ENCODE results near the gene SORBS2.
A peak's percentile ranks its signal among the peaks of the same experiment; 100 is the strongest.

SORBS2 gene

GRCh38 chr4:185587427-185588161 lies 224.4 kb downstream of the SORBS2 start:
- peaks cover 35% of the 10 kb centered on the region for H3K4me1 ChIP-seq (ENCODE audit: control insufficient read depth, insufficient read depth, low read length)
- peaks cover 16% of the 10 kb centered on the region for H3K27me3 ChIP-seq (ENCODE audit: control insufficient read depth, insufficient read depth, low read length)
- H3K4me3 ChIP-seq (ENCODE audit: low read depth, low read length): peak overlapping the region; percentile 33
- no peaks in the 10 kb centered on the region for H3K9me3 ChIP-seq (ENCODE audit: control insufficient read depth, insufficient read depth, low read length)
- no peaks in the 10 kb centered on the region for H3K36me3 ChIP-seq (ENCODE audit: control insufficient read depth, insufficient read depth, low read length)
- H3K27ac ChIP-seq (ENCODE audit: low read depth, low read length): no peak overlapping the region
- no peak overlapping the region for H3K9ac ChIP-seq (ENCODE audit: low read depth, low read length)

- Histone ChIP-seq H3K9ac (ENCODE audit: low read depth, low read length) (no peak overlapping the region), H3K4me3 (ENCODE audit: low read depth, low read length) (peak overlapping the region; percentile 33)
These were observed 225.0 kb downstream of the SORBS2 start for GRCh38 chr4:185587030-185587426.

GRCh38 chr4:185585211-185585610 lies 226.8 kb downstream of the SORBS2 start:
- no peak overlapping the region for H3K9ac ChIP-seq (ENCODE audit: low read depth, low read length)

More at GRCh38 chr4:185587030-185587426, 225.0 kb downstream of the SORBS2 start:
- peaks cover 16% of the 10 kb centered on the region for H3K27me3 ChIP-seq (ENCODE audit: control insufficient read depth, insufficient read depth, low read length)
- no peak overlapping the region for H3K27ac ChIP-seq (ENCODE audit: low read depth, low read length)
- peaks cover 35% of the 10 kb centered on the region for H3K4me1 ChIP-seq (ENCODE audit: control insufficient read depth, insufficient read depth, low read length)
- no peaks in the 10 kb centered on the region for H3K36me3 ChIP-seq (ENCODE audit: control insufficient read depth, insufficient read depth, low read length)
- H3K9me3 ChIP-seq (ENCODE audit: control insufficient read depth, insufficient read depth, low read length): no peaks in the 10 kb centered on the region

GRCh38 chr4:185583813-185584212 lies 228.2 kb downstream of the SORBS2 start:
- Histone ChIP-seq H3K27ac (ENCODE audit: low read depth, low read length) (no peak overlapping the region), H3K27me3 (ENCODE audit: control insufficient read depth, insufficient read depth, low read length) (peaks cover 13% of the 10 kb centered on the region), H3K4me1 (ENCODE audit: control insufficient read depth, insufficient read depth, low read length) (peaks cover 28% of the 10 kb centered on the region), H3K9ac (ENCODE audit: low read depth, low read length) (no peak overlapping the region), H3K4me3 (ENCODE audit: low read depth, low read length) (no peak overlapping the region), H3K36me3 (ENCODE audit: control insufficient read depth, insufficient read depth, low read length) (no peaks in the 10 kb centered on the region), H3K9me3 (ENCODE audit: control insufficient read depth, insufficient read depth, low read length) (no peaks in the 10 kb centered on the region)

More at GRCh38 chr4:185585211-185585610, 226.8 kb downstream of the SORBS2 start:
- H3K4me1 ChIP-seq (ENCODE audit: control insufficient read depth, insufficient read depth, low read length): peaks cover 35% of the 10 kb centered on the region
- H3K9me3 ChIP-seq (ENCODE audit: control insufficient read depth, insufficient read depth, low read length): no peaks in the 10 kb centered on the region
- no peak overlapping the region for H3K4me3 ChIP-seq (ENCODE audit: low read depth, low read length)
- no peak overlapping the region for H3K27ac ChIP-seq (ENCODE audit: low read depth, low read length)
- H3K36me3 ChIP-seq (ENCODE audit: control insufficient read depth, insufficient read depth, low read length): no peaks in the 10 kb centered on the region
- H3K27me3 ChIP-seq (ENCODE audit: control insufficient read depth, insufficient read depth, low read length): peaks cover 16% of the 10 kb centered on the region

- Histone ChIP-seq H3K4me1 (ENCODE audit: control insufficient read depth, insufficient read depth, low read length) (peaks cover 26% of the 10 kb centered on the region), H3K9me3 (ENCODE audit: control insufficient read depth, insufficient read depth, low read length) (no peaks in the 10 kb centered on the region), H3K36me3 (ENCODE audit: control insufficient read depth, insufficient read depth, low read length) (no peaks in the 10 kb centered on the region), H3K4me3 (ENCODE audit: low read depth, low read length) (no peak overlapping the region), H3K27ac (ENCODE audit: low read depth, low read length) (no peak overlapping the region), H3K9ac (ENCODE audit: low read depth, low read length) (no peak overlapping the region), H3K27me3 (ENCODE audit: control insufficient read depth, insufficient read depth, low read length) (peaks cover 8% of the 10 kb centered on the region)
These were observed 229.2 kb downstream of the SORBS2 start for GRCh38 chr4:185582651-185583400.

GRCh38 chr4:185580699-185581098 lies 231.3 kb downstream of the SORBS2 start:
- Histone ChIP-seq H3K9ac (ENCODE audit: low read depth, low read length) (no peak overlapping the region), H3K27me3 (ENCODE audit: control insufficient read depth, insufficient read depth, low read length) (peaks cover 4% of the 10 kb centered on the region; the same call in 1 of the 2 replicates), H3K4me3 (ENCODE audit: low read depth, low read length) (no peak overlapping the region), H3K36me3 (ENCODE audit: control insufficient read depth, insufficient read depth, low read length) (no peaks in the 10 kb centered on the region), H3K4me1 (ENCODE audit: control insufficient read depth, insufficient read depth, low read length) (peaks cover 6% of the 10 kb centered on the region), H3K9me3 (ENCODE audit: control insufficient read depth, insufficient read depth, low read length) (no peaks in the 10 kb centered on the region), H3K27ac (ENCODE audit: low read depth, low read length) (no peak overlapping the region)

GRCh38 chr4:185578284-185578683 lies 233.7 kb downstream of the SORBS2 start:
- Histone ChIP-seq H3K9me3 (ENCODE audit: control insufficient read depth, insufficient read depth, low read length) (no peaks in the 10 kb centered on the region), H3K27me3 (ENCODE audit: control insufficient read depth, insufficient read depth, low read length) (no peaks in the 10 kb centered on the region), H3K36me3 (ENCODE audit: control insufficient read depth, insufficient read depth, low read length) (no peaks in the 10 kb centered on the region), H3K4me3 (ENCODE audit: low read depth, low read length) (no peak overlapping the region), H3K9ac (ENCODE audit: low read depth, low read length) (no peak overlapping the region), H3K4me1 (ENCODE audit: control insufficient read depth, insufficient read depth, low read length) (peaks cover 8% of the 10 kb centered on the region), H3K27ac (ENCODE audit: low read depth, low read length) (no peak overlapping the region)

- Histone ChIP-seq H3K4me3 (ENCODE audit: low read depth, low read length) (no peak overlapping the region), H3K27ac (ENCODE audit: low read depth, low read length) (no peak overlapping the region), H3K27me3 (ENCODE audit: control insufficient read depth, insufficient read depth, low read length) (no peaks in the 10 kb centered on the region), H3K9me3 (ENCODE audit: control insufficient read depth, insufficient read depth, low read length) (no peaks in the 10 kb centered on the region), H3K9ac (ENCODE audit: low read depth, low read length) (no peak overlapping the region), H3K4me1 (ENCODE audit: control insufficient read depth, insufficient read depth, low read length) (peaks cover 9% of the 10 kb centered on the region), H3K36me3 (ENCODE audit: control insufficient read depth, insufficient read depth, low read length) (no peaks in the 10 kb centered on the region)
These were observed 234.7 kb downstream of the SORBS2 start for GRCh38 chr4:185576962-185577950.

- H3K36me3 ChIP-seq (ENCODE audit: control insufficient read depth, insufficient read depth, low read length): no peaks in the 10 kb centered on the region
- H3K27ac ChIP-seq (ENCODE audit: low read depth, low read length): no peak overlapping the region
- no peak overlapping the region for H3K4me3 ChIP-seq (ENCODE audit: low read depth, low read length)
- peaks cover 9% of the 10 kb centered on the region for H3K4me1 ChIP-seq (ENCODE audit: control insufficient read depth, insufficient read depth, low read length)
- no peaks in the 10 kb centered on the region for H3K27me3 ChIP-seq (ENCODE audit: control insufficient read depth, insufficient read depth, low read length)
- no peaks in the 10 kb centered on the region for H3K9me3 ChIP-seq (ENCODE audit: control insufficient read depth, insufficient read depth, low read length)
- no peak overlapping the region for H3K9ac ChIP-seq (ENCODE audit: low read depth, low read length)
These were observed 235.6 kb downstream of the SORBS2 start for GRCh38 chr4:185576314-185576961.

- Histone ChIP-seq H3K36me3 (ENCODE audit: control insufficient read depth, insufficient read depth, low read length) (no peaks in the 10 kb centered on the region), H3K9me3 (ENCODE audit: control insufficient read depth, insufficient read depth, low read length) (no peaks in the 10 kb centered on the region), H3K4me3 (ENCODE audit: low read depth, low read length) (no peak overlapping the region), H3K4me1 (ENCODE audit: control insufficient read depth, insufficient read depth, low read length) (peaks cover 9% of the 10 kb centered on the region), H3K27me3 (ENCODE audit: control insufficient read depth, insufficient read depth, low read length) (no peaks in the 10 kb centered on the region), H3K9ac (ENCODE audit: low read depth, low read length) (no peak overlapping the region), H3K27ac (ENCODE audit: low read depth, low read length) (peak overlapping the region; percentile 5)
These were observed 238.3 kb downstream of the SORBS2 start for GRCh38 chr4:185573651-185574199.

Measured in HUES48 (cell line).